HEK293T (cell line): ENCODE results near the gene DRAP1.

Experiments
- CTCF ChIA-PET: fragments of 350-600 bp; formaldehyde crosslinking; extraction: SDS; loops from one replicate; lab custom pipeline; 2021; ENCODE audit warnings: antibody characterized with exemption, inconsistent platforms; lab: Yijun Ruan, JAX
- POLR2A ChIA-PET: fragments of 350-600 bp; formaldehyde crosslinking; extraction: SDS; loops from one replicate; lab custom pipeline; 2020; ENCODE audit warnings: antibody characterized with exemption, inconsistent platforms; lab: Yijun Ruan, JAX
- DNase-seq: peaks from one replicate; pipeline ENCODE4 v3.0.0; 2012; ENCODE audit warnings: mixed read lengths; ENCODE audit errors: extremely low spot score
- ARNT ChIP-seq: fragments of 450-650 bp; IDR thresholded peaks from 2 replicates; pipeline ENCODE4 v1.6.1; 2017; ENCODE audit warnings: mild to moderate bottlenecking
- BHLHE40 ChIP-seq: fragments of 450-650 bp; IDR thresholded peaks from 2 replicates; pipeline ENCODE4 v1.6.1; 2016; ENCODE audit warnings: mild to moderate bottlenecking, moderate library complexity, borderline replicate concordance
- CTBP1 ChIP-seq: fragments of 450-650 bp; IDR thresholded peaks from 2 replicates; pipeline ENCODE4 v1.6.1; 2016; ENCODE audit warnings: borderline replicate concordance
- ELF4 ChIP-seq: fragments of 450-650 bp; IDR thresholded peaks from 2 replicates; pipeline ENCODE4 v1.6.1; 2017; ENCODE audit warnings: antibody characterized with exemption
- FOXA1 ChIP-seq: fragments of 450-650 bp; IDR thresholded peaks from 2 replicates; pipeline ENCODE4 v1.6.1; 2016; ENCODE audit warnings: mild to moderate bottlenecking
- FOXK2 ChIP-seq: fragments of 450-650 bp; IDR thresholded peaks from 2 replicates; pipeline ENCODE4 v1.6.1; 2016; ENCODE audit warnings: mild to moderate bottlenecking
- FOXM1 ChIP-seq: fragments of 450-650 bp; IDR thresholded peaks from 2 replicates; pipeline ENCODE4 v1.6.1; 2017; ENCODE audit warnings: mild to moderate bottlenecking, borderline replicate concordance
- HDGF ChIP-seq: fragments of 450-650 bp; IDR thresholded peaks from 2 replicates; pipeline ENCODE4 v1.6.1; 2017; ENCODE audit warnings: antibody characterized with exemption, borderline replicate concordance
- L3MBTL2 ChIP-seq: fragments of 450-650 bp; conservative IDR thresholded peaks from 2 replicates; pipeline ENCODE4 v1.6.1; 2016; ENCODE audit warnings: mild to moderate bottlenecking
- LEF1 ChIP-seq: fragments of 450-650 bp; IDR thresholded peaks from 2 replicates; pipeline ENCODE4 v1.6.1; 2017; ENCODE audit warnings: mild to moderate bottlenecking, borderline replicate concordance
- NFRKB ChIP-seq: fragments of 450-650 bp; IDR thresholded peaks from 2 replicates; pipeline ENCODE4 v1.6.1; 2016; ENCODE audit warnings: mild to moderate bottlenecking, moderate library complexity
- SP1 ChIP-seq: fragments of 450-650 bp; IDR thresholded peaks from 2 replicates; pipeline ENCODE4 v1.6.1; 2017
- SUZ12 ChIP-seq: fragments of 450-650 bp; IDR thresholded peaks from 2 replicates; pipeline ENCODE4 v1.6.1; 2016; ENCODE audit warnings: mild to moderate bottlenecking
- TARDBP ChIP-seq: fragments of 450-650 bp; IDR thresholded peaks from 2 replicates; pipeline ENCODE4 v1.6.1; 2016
- ZNF384 ChIP-seq: fragments of 450-650 bp; IDR thresholded peaks from 2 replicates; pipeline ENCODE4 v1.6.1; 2016
- TF ChIP-seq, protein P1 (sequence below): fragments of 450-650 bp; IDR thresholded peaks from 2 replicates; pipeline ENCODE4 v1.6.1; 2016

DRAP1 gene

DNA sequence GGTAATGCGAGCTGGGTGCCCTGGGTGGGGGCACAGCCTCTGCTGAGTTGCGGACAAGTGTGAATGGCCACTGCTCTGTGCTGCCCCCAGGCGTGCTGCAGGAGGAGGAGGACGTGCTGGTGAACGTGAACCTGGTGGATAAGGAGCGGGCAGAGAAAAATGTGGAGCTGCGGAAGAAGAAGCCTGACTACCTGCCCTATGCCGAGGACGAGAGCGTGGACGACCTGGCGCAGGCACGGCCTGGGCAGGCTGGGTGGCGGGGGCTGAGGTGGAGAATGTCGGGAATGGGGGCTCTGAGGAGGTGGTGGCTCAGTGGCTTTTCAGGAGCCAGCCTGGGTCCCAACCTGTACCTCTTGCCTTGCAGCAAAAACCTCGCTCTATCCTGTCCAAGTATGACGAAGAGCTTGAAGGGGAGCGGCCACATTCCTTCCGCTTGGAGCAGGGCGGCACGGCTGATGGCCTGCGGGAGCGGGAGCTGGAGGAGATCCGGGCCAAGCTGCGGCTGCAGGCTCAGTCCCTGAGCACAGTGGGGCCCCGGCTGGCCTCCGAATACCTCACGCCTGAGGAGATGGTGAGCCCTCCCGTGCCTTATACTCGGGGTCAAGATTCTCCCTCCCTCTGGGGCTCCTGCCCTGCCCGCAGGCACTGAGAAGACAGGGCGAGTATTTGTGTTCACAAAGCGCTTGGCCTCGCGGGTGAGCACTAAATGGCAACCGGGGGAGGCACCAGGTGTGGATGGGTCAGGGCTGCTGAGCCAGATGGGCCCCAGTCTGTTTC is 46.9 kb downstream of the DRAP1 start:
- ChIA-PET CTCF (interaction anchor here (0.5 kb wide), 1 partner anchor 20 kb away, joined by 6 read pairs; no protein-coding TSS in a partner anchor), POLR2A (no interaction called here)
- DNase-seq: no peak
- TF ChIP-seq LEF1 (no peak), NFRKB (no peak), FOXM1 (no peak), L3MBTL2 (no peak), ZNF384 (no peak), SUZ12 (no peak), ARNT (no peak), ELF4 (no peak), CTBP1 (no peak), HDGF (no peak), SP1 (no peak), FOXK2 (no peak), TARDBP (no peak), BHLHE40 (no peak), FOXA1 (no peak)
- TF ChIP-seq, protein P1, sequence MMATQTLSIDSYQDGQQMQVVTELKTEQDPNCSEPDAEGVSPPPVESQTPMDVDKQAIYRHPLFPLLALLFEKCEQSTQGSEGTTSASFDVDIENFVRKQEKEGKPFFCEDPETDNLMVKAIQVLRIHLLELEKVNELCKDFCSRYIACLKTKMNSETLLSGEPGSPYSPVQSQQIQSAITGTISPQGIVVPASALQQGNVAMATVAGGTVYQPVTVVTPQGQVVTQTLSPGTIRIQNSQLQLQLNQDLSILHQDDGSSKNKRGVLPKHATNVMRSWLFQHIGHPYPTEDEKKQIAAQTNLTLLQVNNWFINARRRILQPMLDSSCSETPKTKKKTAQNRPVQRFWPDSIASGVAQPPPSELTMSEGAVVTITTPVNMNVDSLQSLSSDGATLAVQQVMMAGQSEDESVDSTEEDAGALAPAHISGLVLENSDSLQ: no peak

DNA sequence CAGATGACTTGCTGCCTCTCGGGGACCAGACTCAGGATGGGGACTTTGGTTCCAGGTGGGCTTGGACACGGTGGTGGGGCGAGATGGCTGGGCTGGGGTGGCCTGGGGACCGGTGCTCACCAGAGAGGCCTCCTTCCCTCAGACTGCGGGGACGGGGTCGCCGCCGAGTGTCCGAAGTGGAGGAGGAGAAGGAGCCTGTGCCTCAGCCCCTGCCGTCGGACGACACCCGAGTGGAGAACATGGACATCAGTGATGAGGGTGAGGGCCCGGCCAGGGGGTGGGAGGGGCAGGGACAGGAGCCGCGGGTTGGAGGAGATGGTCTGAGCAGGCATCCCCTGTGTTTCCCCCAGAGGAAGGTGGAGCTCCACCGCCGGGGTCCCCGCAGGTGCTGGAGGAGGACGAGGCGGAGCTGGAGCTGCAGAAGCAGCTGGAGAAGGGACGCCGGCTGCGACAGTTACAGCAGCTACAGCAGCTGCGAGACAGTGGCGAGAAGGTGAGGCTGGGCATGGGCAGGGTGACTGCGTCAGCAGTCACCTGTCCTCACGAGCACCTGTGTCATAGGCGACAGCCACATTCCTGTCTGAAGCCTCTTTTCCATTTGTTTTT is 48.2 kb downstream of the DRAP1 start:
- POLR2A ChIA-PET: interaction anchor here (0.6 kb wide), 1 partner anchor 15 kb away, joined by 3 read pairs; no protein-coding TSS in a partner anchor
- CTCF ChIA-PET: no interaction called here
- DNase-seq: no peak
- TF ChIP-seq L3MBTL2 (no peak), CTBP1 (no peak), ARNT (no peak), TARDBP (no peak), ELF4 (no peak), LEF1 (no peak), ZNF384 (no peak), SUZ12 (no peak), BHLHE40 (no peak), HDGF (no peak), FOXA1 (no peak), FOXK2 (no peak), FOXM1 (no peak), SP1 (no peak), NFRKB (no peak)
- TF ChIP-seq, protein P1: no peak

DNA sequence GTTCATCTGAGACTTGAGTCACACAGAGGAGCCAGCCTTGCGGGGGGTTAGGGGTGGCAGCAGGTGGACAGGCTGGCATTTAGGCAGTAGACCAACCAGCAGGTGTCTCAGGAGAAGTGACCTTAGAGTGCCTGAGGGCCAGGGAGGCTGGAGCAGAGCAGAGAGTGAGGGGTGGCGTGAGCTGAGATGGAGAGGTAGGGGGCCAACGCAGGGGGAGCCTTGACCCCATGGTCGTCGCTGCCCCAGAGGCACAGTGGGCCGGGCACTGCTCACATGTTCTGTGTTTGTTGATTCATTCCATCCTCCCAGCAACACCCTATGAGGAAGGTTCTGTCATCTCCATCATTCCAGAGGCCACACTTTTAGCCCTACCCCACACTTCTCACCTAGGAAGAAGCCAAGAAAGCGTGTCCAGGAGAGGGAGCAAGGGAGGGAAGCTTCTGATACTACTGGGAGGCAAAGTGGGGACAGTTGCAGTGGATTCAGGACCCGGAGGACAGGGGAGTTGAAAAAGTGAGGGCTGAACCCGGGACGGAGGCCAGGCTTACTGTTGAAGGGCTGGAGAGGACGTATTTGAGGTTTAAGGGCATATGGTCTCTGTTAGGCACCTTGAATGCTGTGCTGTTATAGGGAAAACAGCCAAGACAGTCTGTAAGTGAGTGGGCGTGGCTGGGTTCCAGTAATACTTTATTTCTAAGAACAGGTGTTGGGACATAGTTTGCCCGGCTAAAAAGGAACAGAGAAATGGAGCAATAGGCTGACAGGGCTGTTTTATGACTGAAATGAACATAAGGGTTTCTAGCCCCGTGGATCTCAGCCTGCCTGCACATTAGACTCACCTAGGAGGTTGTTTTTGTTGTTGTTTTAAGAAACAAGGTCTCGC is 49.6 kb downstream of the DRAP1 start:
- ChIA-PET POLR2A (no interaction called here), CTCF (no interaction called here)
- no peak for DNase-seq
- TF ChIP-seq BHLHE40: no peak
